ENCODE results near the gene CD9.

Gene CD9

DNA sequence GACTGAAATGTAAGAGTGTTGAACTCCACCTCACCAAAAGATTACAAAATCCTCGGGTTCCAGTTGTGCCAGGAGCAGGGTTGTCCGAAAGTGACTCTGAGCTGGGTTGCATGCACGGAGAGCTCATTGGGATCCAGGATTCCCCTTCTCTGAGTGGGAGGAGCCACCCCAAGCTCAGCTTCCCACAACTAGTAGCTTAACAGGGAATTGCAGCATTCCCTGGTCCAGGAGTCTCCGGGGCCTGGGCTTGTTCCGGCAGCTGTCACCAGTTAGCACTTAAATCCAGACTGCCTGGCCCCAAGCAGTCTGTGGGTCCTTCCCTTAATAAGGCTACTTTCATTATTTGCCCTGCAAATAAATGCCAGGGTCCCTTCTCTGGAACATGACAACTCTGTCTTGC lies 50.1 kb downstream of the CD9 start:
- no peak for DNase-seq

DNA sequence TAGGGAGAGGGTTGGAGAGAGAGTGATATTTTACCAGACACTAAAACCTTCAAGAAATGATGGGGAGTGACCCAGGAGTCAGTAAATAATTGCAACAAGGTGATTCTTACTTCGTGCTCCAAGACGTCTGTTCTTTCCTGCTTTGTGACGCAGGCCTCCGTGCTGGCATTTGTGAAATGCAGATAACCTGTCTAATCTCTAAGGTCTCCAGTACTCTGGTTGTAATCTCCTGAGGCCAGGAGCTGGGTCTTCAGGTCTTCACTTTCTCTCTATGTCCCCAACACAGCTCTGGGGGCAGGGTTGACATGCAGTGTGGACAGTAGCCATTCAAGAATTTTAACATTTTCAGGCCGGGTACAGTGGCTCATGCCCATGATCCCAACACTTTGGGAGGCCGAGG lies 53.1 kb downstream of the CD9 start:
- no peak for DNase-seq

DNA sequence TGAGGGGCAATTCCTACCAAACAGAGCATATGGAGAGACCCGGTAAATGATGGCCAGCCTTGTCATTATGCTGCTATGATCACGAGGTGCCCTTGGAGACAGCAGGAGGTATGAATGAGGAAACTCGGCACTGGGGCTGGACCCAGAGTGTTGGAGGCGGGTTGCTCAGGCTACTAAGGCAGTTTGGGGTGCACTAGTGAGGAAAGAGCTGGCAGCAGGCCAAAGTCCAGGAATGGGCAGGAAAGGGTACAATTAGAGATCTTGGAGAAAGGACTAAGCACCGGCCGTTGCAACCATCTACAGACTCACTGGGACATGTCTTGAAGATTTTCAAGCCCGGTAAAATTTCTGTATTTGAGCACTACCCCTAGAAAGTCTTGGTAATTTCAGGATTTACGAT lies 54.3 kb downstream of the CD9 start:
- no peak for DNase-seq

DNA sequence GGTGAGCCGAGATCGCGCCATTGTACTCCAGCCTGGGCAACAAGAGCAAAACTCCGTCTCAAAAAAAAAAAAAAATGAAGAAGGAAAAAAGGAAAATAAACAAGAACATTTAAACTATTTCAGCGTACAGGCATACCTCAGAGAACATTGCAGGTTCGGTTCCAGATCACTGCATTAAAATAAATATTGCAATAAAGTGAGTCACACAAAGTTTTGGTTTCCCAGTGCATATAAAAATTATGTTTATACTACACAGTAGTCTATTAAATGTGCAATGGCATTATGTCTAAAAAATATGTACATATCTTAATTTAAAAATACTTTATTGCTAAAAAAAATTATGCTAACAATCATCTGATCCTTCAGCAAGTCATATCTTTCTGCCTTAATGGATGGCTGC lies 56.8 kb downstream of the CD9 start:
- no peak for DNase-seq

DNA sequence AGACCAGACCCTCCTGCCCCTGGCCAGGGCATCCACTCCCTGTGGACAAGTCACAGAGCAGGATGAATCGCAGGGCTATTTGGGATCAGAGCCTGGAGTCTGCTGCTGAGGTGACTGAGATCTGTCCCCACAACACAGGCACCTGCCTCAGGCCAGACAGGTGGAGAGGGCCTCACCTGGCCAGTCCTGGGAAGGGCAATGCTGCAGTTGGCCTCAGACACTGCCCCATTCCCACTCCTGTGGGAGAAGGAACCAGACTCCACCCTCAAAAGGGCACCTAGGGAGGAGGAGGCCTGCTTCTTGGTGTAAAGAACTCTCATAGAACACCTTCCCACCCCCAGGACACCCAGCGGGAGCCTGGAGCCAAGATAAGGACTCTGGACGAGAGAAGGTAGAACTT lies 62.0 kb downstream of the CD9 start:
- no peak for DNase-seq

DNA sequence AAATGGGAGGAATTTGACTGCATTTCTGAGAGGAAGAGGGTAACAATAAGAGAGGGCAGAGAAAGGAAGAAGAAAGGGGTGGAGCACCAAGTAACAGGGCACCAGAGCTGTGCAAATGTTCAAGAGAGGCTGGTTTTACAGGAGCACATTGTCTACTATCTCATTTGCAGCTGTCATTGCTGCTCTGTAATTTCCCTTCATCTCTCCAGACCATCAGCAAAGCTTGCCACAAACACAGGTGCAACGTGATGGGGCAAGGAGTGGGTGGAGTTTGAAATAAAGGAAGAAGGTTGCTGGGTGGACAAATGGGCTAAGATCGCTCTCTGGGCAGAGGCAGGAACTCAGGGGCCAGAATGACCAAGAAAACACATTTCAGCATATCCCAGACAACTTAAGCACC lies 62.4 kb downstream of the CD9 start:
- DNase-seq = no peak

DNA sequence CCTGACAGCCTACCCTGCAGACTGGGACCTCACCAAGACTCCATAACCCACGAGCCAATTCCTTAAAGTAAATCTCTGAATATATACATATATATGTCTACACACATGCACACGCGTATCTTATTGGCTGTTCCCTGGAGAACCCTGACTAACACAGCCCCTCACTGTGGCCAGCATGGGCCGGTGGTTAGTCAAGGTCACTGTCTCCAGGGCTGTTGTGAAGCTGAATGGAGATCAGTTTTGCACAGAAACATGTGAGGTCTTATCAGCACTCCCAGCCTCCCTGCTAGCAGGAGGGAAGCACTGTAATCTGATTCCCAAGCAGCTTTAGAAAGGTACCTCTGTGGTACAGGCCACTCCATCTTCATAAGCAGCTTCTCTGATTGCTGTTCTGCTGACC lies 63.7 kb downstream of the CD9 start:
- no peak for DNase-seq

DNA sequence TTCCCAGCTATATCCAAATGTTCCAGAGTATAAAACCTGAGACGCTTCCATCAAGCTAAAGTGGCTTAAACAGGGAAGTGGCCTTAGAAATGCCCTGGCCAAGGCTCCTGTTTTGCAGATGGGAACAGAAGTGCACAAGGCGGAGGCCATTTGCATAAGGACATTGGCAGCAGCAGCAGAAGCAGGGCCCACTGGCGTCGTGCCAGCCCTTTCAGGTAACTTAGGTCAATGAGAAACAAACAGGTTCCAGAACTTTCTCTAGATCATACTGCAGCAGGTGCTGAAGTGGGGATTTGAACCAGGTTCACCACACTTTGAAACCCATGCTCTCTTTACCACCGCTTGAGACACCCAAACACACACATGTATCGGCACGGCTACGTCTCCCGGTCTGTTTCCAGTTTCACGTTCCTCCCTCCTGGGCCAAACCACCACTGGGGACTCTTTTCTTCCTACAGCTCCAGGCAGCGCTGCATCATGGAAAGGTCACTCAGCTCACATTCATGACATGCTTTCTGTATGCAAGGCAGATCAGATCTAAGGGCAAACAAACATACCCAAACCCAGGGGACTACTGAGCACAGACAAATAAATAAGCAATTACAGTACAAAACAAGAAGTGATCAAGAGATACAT lies 64.3 kb downstream of the CD9 start:
- DNase-seq = no peak

DNA sequence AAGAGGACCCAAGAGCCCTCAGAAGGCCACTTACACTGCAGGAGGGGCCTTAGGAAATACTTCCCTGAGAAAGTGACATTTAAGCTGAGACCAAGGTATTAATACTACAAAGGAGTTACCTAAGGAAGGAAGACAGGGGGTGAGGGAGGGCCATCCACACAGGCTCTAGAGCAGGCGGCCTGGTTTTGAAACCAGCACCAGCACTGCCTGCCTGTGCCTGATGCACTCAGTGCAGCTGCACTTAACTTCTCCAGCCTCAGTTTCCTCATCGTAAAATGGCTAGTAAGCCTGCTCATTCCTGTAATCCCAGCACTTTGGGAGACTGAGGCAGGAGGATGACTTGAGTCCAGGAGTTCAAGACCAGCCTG lies 64.8 kb downstream of the CD9 start:
- DNase-seq = no peak

DNA sequence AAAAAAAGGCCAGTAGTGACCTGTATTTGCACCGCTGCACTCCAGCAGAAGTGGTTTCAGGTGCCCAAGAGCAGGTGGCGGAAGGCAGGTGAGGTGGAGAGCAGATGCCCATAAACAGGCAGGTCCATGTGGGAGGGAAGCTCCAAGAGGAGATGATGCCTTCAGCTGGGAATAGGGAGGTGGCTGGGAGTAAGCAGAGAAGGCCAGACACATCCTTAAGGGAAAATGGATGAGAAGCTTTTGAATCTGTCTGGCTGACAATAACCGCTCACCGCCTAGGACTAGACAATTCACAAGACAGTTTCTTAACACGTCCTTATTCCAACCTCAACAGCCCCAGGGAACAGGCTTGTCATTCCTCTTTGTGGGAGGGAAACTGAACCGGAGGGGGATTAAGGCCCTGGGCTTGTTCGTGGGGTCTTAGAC lies 66.4 kb downstream of the CD9 start:
- DNase-seq = no peak

DNA sequence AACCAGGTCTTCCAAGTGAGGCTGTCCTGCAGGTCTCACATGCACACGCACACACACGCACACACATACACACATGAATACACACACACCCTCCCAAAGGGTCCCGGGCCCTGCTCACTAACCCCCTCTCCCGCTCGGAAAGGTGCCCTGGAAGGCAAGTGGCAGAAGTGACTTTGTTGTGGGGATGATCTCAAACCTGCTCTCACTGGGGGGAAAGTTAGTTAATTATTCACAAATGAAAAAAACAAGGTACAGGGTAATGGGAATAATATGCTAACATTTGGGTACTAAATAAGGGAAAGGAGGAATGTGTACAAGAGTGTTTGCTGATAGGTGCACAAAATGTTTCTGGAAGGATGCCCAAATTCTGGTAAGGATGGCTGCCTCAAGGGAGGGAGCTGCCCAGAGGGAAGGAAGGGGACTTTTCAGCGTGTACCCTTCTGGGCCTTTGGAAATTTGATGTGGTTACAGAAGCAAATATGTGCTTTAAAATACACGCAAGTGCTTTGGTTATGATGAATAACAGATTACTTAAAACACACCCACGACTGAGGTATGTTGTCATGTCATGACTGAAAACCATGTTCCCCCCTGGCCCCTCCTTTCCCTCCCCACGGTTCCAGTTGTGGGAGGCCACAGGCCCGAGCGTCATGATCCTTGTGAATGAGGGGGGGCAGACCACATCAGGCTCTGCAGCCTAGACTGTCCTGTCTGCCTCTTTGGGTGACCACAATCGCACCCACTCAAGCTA lies 66.9 kb downstream of the CD9 start:
- DNase-seq = no peak

DNA sequence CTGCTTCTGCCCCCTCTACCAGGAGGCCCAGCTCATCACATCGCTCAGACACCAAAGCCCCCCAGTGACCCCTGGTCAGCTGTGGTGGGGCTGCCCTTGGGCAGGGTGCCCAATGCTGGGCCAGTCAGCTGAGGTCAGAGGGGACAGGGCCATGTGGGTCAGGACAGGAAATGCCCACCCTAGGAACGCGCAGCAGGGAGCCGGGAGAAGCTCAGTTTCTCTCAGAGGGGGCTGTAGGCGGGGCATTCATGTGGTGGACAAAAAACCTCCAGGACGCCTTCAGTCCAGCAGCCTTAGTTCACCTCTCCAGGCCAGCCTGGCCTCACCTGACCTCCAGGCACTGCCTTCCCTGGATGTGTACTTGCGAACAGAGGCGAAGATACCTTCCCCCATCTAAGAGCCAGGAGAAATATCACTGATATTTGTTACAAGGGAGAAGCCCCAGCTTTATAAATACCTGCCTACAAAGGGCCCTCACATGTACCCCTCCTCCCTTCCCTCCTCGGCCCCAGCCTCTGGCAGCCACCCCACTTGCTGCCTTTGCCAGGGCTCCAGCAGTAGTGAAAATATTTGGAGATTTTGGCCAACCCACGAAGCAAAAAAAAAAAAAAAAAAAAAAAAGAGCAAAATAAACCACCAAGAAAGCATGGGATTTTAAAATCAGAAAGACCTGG lies 68.4 kb downstream of the CD9 start:
- DNase-seq = no peak

DNA sequence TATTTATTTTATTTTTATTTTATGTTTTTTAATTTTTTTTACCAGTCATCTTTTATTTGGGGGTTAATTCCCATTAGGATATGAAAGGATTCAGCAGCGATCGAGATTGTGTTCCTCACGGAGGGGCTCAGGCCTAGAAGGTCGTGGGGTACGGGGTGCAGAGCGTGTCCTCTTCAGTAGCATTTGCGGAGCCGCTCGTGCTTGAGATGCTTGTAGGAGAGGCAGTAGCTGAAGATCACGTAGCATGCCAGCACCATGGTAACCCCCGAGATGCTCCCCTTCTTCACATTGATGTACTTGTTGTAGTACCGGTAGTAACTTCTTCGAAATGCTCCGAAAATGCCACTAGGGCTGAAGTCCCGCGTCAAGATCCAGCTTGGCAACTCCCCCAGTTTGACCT lies 69.8 kb downstream of the CD9 start:
- no peak for DNase-seq

DNA sequence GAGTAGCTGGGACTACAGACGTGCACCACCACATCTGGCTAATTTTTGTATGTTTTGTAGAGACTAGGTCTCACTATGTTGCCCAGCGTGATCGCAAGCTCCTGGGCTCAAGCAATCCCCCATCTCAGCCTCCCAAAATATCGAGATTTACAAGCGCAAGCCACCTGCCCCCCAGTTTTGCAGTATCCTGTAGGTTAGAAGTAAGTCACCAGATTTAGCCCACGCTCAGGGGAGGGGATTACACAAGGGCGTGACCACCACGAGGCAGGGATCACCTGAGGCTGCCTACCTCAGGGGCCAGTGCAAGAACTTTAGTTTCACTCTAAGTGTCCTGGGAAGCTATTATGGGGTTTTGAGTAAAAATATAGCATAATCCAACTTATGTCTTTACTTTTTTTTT lies 71.1 kb downstream of the CD9 start:
- no peak for DNase-seq

DNA sequence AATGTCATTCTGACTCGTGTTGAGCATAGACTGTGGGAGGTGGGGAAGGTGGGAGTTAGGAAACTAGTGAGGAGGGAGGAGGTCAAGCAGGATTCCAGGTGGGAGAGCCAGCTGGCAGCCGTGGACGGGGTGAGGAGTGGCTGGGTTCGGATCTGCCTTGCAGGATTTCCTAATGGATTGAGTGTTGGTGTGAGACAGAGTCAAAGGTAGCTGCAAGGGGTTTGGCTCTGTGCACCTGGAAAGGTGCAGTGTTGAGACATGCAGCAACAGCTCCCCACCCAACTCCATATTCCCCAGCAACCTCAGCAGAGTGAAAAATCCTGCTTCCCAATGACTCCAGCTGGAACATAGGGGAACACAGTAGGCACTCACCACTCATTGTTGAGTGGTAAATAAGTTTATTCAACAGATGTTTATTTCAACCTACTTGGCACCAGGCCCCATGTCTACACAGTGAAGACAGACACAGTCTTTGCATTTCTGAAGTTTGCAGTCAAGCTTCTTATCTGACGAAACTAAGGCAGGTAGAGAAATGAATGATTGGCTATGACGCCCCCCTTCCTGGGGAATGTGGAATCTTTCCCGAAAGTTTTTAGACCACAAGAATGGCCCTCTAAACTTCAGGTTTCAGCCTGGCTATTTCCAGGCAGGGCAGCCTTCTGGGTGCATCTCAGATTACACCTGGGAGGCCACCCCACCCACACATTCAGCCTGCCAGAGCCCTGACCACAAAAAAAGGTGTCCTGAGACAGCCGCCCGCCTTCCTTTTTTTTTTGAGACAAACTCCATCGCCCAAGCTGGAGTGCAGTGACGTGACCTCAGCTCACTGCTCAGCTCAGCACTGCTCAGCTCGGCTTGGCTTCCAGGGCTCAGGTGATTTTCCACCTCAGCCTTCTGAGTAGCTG lies 72.4 kb downstream of the CD9 start:
- DNase-seq = no peak

DNA sequence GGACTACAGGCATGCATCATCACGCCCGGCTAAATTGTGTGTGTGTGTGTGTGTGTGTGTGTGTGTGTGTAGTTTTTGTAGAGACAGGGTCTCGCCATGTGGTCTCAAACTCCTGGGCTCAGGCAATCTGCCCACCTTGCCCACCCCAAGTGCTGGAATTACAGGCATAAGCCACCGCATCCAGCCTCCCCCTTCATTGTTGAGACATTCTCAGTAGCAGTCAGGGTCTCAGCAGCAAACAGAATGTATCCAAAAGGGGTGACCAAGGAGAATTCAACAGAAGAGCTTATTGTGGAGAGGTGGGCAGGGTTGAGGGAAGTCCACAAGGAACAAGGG lies 73.0 kb downstream of the CD9 start:
- DNase-seq = no peak

DNA sequence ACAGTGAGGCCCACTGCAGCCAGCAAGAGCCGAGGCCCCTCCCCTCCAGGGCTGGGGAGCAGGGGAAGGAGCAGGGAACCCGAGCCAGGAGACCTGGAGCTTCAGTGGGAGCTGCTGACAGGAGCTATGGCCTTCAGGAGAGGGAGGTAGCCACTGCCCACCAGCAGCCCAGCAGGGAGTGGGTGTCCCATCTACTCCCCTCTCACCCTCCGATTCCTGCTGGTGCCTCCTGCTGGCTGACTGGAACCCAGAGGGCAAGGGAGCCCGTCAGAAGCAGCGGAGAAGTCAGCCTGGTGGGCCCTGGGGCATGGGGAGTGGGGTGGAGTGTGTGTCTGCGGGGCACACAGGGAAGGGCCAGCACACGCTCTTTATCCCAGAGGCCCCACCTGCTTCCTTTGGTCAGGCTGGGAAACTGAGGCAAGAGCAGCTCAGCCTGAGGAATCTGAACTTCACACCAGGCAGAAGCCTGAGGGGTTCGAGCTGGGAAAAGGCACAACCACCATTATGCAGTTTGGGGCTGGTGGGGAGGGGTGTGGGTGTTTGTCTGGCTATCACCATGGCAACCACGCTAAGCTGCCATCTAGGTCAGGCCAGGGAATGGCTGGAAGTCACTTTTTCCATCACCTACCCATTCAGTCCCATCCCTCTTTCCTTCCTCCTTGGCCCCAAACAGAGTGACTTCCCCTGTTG lies 73.5 kb downstream of the CD9 start:
- DNase-seq = no peak

DNA sequence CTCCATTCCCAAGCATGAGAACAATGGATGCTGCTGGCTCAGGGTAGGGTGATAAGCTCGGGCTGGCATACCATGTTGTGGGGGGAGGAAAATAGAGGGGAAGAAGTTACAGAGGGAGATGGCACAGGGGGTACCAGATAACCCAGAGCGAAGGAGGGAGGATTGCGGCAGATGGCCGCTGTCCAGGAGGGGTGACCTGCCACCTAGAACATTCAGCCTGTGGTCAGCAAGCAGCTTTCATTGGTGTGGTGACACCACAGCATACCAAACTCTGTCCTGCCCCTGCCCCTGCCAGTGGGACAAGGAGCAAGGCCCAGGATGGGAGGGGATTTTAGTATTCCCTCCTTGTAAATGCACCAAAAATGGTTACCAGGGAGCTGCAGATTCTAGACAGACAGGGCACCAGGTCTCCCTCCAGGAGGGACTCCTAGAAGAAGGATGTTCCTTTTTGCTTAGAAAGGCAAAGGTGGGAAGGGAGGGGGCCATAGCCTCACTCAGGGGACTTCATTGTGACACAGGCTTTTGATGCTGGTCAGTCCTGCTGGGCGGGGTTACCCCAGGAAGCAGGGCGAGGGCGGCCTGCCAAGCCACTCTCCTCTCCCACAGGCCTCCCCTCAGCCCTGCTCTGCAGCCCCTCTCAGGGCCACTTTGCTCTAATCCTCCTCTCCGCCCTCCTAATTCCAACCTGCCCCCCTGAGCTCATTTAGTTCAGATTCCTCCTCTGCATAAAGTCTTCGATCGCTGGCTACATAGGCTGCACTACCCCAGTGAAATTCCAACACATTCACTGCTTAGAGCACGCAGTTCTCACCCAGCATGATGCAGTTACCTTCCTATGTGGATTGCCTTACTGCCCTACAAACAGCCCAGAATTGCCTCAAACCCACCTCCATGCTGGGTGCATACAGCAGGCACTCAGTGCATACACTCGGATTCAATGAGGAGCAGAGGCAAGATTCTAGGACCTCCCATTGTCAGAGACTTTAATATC lies 74.3 kb downstream of the CD9 start:
- DNase-seq = no peak

DNA sequence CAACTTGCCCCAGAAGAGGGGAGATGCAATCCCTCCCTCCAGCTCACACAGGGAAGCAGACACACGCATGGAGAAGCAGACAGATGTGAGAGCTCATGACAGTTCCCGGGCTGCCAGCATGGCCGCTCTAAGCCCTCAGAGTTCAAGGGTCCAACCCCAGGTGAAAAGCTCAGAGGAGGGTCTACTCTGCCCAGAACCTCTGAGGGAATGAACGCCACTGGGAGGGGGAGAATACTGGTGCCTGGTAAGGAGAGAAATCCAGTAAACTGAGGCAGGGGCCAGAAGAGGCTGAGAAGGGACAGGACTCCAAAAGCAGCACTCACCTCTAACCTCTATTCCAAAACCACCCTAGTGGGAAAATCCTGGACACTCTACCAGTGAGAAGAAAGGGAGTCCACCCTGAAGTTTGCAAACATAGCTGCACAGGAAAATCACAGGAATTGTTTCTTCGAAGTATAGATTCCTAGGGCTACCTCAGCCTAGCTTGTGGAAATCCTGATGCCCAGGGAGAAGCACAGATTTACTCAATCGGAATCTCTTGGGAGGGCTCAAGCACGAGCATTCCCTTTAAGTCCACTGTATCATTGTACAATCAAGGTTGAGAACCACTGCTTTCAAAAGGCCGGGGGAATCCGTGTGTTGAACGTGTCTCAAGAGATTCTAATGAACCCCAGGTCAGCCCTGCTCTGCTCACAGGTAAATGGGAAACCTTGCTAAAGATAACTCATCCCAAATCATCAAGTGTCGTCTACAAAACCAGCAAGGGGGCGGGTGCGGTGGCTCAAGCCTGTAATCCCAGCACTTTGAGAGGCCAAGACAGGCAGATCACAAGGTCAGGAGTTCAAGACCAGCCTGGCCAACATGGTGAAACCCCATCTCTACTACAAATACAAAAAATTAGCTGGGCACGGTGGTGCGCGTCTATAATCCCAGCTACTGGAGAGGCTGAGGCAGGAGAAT lies 76.0 kb downstream of the CD9 start:
- DNase-seq = no peak

DNA sequence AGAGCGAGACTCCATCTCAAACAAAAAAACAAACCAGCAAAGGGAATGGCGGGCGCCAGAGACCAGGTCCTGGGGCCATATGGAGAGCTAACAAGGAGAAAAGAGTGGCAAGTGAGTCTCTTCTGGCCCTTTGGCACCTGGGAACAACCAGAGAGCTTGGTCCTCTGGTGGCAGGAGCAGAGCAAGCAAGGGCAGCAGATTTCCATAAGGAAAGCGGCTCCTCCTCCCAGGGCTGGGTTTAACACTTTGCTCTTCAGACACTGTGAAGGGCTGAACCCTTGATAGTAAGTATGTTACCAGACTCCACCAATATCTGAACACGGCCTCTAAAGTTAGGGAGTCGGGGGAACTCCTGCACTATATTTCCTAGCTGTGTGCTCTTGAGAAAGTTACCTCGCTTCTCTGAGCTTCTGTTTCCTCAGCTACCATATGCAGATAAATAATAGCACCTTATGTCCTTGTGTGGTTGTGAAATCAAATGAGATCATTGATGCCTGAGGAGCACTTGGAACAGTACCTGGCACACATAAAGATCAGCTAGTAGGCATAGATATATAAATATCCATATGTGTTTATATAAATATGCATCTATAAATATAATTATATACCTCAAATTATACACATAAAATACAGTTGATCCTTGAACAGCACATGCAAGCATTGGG lies 76.9 kb downstream of the CD9 start:
- DNase-seq = no peak

Measured in CD4-positive, alpha-beta T cell treated with Interleukin-17A for 1 hour (primary cell).